PC-9 (cell line): ENCODE results near the gene CALU.

ENCODE experiments used
- EZH2 ChIP-seq: fragments of 200-600 bp; sonication (generic); IDR thresholded peaks from 2 replicates; pipeline ENCODE4 v1.8.0; 2017; ENCODE audit warnings: antibody characterized with exemption, low read depth
- TF ChIP-seq, protein P1 (sequence below): fragments of 200-600 bp; sonication (generic); conservative IDR thresholded peaks from 2 replicates; pipeline ENCODE4 v1.6.1; 2017; ENCODE audit warnings: mixed run types, antibody characterized with exemption, mild to moderate bottlenecking, moderate library complexity

DNA sequence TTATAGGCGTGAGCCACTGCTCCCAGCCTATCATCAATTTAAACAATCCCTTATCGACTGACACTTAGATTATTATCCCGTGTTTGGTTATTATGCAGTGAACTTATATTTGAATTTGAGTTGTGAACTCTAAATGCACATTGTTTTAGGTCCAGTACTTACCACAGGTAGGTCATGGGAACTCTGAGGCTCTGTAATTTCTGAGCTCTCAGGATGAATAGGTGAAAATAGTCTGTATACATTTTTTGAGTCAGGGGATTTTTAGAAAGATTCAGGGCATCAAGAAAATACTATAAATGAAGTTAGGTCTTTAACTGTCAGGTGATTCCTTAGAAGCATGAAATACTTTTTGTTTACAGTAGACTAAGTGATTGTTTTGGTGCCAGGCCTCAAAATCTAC lies 61.4 kb downstream of the CALU start:
- TF ChIP-seq, protein P1, sequence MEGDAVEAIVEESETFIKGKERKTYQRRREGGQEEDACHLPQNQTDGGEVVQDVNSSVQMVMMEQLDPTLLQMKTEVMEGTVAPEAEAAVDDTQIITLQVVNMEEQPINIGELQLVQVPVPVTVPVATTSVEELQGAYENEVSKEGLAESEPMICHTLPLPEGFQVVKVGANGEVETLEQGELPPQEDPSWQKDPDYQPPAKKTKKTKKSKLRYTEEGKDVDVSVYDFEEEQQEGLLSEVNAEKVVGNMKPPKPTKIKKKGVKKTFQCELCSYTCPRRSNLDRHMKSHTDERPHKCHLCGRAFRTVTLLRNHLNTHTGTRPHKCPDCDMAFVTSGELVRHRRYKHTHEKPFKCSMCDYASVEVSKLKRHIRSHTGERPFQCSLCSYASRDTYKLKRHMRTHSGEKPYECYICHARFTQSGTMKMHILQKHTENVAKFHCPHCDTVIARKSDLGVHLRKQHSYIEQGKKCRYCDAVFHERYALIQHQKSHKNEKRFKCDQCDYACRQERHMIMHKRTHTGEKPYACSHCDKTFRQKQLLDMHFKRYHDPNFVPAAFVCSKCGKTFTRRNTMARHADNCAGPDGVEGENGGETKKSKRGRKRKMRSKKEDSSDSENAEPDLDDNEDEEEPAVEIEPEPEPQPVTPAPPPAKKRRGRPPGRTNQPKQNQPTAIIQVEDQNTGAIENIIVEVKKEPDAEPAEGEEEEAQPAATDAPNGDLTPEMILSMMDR, result no peak
- no peak for TF ChIP-seq EZH2
